Activated CD4-positive, CD25-positive, alpha-beta regulatory T cell treated with anti-CD3 and anti-CD28 coated beads, Interleukin-2, amount 50 U/mL, for 16 hours (primary cell): ENCODE data around the gene ISX.
"Not testable (repeated sequence)": the region's sequence is repeated elsewhere in the genome, so short reads cannot be mapped to it uniquely, and the experiment has no call there.

Experiments used
- DNase-seq: peaks from one replicate; pipeline ENCODE4 v3.0.0-alpha.2; 2020; ENCODE audit warnings: low read depth, low spot score

Gene ISX

DNA sequence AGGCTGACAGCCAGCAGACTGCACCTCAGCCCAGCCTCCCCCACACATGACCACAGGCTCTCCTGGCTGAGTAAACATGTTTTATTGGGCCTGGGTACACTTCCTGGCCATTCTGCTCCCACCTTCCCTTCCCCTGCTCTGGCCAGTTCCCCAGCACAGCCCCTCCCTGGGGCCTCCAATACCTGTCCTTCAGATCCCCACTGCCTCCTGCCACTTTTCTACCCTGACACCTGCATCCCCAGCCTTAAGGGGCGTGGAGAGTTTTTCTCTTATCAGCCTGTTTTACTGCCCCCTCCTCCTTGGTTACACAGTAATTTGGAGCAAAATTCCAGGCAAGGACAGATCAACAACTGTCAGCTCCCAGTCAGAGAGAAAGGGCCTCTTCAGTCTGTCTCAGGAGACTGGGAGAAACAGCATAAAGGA, at the start of gene ISX:
Gene ISX (plus strand): TSS at position 363 of the 423 bp plus-strand sequence. CDS start 930 bp downstream, outside the sequence.
- DNase-seq = no peak

DNA sequence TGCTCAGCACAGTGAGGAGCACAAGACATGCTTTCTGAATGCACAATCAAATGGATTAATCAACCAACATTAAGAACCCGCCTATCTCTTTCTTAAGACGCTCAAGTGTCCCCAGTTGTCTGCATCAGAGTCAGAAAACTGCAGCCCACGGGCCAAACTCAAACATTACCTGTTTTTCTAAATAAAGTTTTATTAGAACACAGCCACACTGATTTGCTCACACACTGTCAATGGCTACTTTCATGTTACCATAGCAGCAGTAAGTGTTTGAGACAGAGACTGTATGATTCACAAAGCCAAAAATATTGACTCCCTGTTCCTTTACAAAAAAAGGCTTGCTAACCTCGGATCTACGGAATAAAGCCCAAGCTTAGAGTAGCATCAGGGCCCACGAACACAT, 49.0 kb upstream of the ISX start:
- DNase-seq = no peak

DNA sequence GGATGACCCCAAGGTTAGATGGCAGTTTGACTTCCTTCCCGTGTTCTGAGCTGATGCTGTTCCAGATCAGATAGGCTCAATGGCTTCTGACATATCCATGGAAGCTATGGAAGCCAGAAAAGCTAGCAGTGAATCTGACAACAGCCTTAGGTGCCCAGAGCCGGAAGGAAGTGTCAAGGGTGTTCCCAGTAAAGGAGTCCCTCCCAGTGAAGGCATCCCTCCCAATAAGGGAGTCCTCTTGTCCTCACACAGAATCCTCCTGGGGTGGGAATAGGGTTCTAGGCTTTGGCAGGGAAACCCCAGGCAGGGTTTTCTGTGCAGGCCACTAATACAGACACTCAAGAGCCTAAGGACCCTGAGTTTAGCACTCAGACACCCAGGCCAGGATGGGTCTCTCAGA, 47.0 kb upstream of the ISX start:
- DNase-seq = no peak

DNA sequence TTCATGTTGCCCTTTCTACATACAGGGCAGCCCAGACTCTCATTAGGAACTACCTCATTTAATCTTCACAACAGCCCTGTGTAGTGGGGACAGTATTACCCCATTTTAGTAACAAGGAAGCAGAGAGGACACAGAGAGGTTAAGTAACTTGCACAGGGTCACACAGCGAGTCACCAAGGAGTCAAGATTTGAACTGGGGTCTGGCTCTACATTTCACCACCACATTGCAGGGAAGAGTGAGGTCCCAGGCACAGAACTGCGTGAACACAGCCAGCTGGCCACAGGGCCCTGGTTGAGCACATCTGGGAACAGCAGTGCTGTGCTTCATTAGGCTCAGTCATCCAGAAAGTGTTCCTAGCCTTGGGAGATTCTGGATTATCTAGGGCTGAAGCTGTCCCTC, 45.4 kb upstream of the ISX start:
- no peak for DNase-seq

DNA sequence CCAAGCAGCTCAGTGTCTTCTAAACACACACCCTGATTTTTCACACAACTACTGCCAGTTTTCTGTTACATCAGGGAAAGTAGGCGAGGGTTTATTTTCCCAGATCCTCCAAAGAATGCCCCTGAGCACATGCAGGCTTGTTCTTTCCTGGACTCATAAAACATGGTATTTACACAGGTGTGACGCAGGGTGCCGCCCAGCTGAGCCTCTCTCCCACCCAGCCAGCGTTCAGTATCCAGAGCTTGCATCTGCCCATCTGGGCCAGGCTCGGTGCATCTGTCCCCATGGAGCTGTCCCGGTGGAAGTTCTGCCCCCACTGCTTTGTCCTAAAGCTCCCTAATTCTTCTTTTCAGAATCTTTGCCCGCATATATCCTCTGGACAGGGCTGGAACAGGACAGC, 44.8 kb upstream of the ISX start:
- no peak for DNase-seq

DNA sequence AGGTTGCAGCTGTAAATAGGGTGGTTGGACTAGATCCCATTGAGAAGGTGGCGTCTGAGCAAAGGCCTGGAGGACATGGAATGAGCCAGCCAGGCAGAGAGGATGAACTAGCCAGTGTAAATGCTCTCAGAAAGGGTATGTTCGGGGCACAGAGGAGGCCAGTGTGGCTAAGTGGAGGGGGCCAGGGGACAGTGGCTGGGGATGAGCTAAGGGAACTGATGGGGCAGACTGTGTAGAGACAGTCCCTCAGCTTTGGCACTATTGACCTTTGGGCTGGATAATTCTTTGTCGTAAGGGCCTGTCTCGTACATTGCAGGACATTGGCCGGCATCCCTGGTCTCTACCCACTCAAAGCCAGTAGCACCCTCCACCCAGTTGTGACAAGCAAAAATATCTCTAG, 43.7 kb upstream of the ISX start:
- DNase-seq = no peak

DNA sequence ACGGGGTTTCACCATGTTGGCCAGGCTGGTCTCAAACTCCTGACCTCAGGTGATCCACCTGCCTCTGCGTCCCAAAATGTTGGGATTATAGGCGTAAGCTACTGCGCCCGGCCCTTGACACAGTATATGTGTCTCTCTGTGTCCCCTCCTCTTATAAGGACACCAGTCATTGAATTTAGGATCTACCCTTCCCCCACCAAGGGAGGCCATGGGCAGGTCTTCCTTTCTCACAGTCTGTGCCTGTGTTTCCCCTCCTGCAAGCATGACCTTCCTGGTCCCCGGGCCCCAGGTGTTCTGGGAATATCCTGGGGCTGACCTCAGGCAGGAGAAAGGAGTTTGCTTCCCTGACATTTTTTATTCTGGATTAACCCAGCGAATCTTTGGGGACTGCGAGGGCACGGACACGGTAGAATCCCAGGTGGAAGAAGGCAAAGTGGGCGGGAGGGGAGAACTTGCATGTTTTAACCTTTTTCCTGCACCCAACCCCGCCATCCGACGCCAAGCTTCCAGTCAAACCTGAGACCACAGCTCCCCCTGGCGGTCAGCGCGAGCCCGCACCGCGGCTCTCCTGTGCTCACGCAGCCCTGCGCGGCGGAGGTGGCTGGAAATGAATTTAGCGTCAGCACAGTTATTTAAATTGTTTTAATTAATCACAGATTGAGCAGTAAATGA, 42.1 kb upstream of the ISX start:
- DNase-seq = peak; percentile 11

DNA sequence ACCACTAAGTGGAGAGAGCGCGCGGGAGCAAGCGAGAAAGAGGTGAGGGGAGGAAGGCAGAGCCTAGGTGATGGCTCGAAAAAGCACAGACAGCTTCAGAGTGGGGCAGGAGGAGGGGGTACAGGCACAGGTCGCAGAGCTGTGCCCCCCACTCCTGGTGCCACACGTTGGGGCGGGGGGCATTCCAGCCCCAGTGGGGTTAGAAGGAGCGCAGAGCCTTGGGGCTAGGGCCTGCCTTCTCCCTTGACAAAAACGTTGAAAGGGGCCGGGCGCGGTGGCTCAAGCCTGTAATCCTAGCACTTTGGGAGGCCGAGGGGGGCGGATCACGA, 41.6 kb upstream of the ISX start:
- DNase-seq = no peak

DNA sequence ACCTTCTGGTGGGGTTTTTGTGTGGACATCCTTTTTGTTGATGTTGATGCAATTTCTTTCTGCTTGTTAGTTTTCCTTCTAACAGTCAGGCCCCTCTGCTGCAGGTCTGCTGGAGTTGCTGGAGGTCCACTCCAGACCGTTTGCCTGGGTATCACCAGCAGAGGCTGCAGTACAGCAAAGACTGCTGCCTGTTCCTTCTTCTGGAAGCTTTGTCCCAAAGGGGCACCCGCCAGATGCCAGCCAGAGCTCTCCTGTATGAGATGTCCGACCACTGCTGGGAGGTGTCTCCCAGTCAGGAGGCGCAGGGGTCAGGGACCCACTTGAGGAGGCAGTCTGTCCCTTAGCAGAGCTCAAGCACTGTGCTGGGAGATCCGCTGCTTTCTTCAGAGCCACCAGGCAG, 35.8 kb upstream of the ISX start:
- not testable (repeated sequence) for DNase-seq

DNA sequence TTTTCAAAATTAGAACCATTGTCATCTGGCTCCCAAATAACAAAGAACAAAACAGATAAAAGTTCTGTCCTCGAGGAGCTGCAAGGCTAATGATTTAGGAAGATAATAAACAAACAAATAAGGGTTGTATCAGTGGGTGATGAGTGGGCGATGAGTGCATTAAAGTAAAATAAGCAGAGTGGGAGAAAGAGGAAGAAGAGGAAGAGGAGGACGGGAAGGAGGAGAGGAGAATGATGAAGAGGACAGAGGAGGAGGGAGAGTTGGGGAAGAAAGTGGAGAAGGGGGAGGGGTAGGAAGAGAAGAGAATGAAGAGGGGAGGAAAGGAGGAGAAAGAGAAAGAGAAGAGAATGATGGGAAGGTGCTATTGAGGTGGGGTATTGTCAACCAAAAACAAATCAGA, 33.4 kb upstream of the ISX start:
- DNase-seq = no peak

DNA sequence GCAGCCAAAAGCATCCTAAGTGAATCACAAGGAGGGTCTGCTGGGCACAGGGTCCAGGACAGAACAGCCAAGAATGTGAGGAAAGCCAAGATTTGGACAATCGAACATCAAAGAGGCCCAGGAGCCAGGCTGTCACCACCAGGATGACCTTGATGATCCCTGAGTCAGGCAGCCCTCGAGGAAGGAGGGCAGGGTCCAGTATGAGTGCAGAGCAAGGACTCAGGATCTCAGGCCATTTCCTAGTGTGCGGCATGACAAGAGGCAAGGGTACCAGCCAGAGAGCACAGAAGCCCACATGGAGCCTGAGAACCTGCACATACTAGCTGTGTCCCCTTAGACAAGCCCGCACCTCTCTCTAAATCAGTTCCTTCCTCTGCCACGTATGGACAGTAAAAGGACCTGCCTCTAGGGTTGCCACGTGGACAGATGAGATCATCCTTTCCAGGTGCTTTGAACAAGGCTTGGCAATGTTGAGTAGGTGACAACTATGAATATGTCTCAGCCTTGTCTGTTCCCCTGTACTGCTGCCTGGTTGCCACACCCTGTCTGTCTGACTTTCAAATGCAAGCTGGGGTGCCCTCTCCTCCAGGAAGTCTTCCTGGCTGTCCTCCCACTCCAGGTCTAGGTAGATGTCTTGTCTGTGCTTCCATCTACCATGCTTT, 32.2 kb upstream of the ISX start:
- no peak for DNase-seq

DNA sequence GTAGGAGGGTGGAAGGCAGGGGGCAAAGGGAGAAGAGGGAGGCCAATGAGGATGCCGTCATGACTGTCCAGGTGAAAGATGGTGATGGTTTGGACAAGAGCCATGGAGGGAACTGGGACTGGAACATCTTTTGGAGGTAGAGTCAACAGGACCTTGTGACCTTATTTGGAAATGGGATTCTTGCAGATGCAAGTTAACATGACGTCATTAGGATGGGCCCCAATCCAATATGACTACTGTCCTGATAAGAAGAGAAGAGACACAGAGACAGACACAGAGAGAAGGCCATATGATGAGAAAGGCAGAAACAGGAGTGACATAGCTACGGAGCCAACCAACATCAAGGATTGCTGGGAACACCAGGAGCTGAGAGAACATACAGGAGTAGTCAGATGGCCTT, 31.0 kb upstream of the ISX start:
- no peak for DNase-seq

DNA sequence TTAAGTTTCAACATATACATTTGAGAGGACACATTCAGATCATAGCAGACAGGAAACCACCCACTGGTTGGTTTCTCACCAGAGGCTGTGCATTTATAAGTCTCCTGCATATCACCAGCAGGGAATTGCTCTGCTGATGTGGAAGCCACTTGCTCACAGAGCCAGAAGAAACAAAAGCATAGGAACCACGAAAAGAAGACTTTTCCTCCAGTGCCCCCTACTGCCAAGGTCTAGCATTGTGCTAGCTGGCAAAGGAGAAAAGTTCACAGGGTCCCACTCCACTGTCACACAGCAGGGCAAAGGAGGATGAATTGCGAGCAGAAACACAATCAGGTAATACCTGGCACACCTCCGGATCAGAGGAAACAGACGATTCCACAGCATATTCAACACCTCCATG, 28.9 kb upstream of the ISX start:
- no peak for DNase-seq

DNA sequence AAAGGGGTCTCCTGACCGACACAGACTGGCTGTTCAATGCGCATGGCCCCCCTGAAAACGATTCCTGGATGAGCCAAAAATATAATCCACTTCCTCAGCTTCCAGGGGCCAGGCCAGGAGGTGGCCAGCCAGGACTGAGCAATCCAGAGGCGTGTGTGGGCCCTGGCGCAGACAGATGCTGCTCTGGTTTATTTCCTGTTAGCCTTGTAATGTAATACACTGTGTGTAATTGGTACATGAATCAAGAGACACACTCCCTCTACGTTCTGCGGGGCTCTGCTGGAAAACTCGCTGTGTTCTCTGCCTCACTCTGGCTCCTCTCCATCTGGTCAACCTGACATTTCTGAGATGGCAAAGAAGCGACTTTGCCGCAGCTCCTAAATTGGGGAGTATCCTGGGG, 26.3 kb upstream of the ISX start:
- no peak for DNase-seq

DNA sequence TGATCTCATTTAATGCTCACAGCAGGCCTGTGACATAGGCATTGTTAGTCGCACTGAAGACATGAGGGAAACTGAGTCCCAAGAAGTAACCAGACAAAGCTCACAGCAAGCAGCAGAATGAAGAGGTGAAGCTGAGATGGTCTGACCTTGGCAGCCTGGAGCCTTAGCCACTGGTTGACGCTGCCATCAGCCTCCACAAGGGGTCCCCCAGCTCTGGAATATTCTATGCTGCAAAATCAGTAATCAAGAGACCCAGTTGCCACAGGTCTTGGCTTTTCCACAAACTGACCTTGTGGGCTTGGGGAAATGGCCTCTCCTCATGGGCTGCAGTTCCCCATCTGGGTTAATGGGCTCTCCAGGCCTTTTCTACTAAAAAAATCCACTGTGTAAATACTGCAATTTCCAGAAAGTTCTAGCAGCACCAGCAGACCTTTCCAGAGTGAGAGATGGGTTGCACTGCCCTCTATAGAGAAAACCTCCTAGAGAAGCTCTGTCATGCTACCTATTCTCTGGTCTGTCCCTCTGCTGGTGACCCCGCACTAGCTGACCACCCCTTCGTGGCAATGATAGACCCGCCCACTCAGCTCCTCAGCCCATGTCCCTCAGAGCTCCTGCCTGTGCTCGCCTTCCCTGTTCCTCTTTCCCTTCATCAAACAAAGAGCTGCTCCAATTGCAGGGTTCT, 22.6 kb upstream of the ISX start:
- no peak for DNase-seq

DNA sequence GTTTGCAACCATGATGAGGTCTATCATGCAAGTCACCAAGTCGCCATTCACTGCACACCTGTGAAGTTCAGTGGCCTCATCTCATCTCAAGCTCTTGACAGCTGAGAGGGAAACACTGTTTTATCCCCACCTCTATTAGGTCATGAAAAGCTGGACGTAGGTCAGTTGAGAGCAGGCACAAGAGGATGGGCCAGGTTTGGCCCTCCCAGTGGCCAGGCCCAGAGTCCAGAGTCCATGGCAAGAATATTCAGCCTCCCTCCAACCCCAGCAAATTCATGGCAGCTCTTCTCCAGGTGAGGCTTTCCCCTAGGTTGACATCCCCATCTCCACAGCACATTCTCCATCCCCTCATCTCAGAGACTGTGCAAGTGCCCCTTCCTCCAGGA, 22.0 kb upstream of the ISX start:
- no peak for DNase-seq

DNA sequence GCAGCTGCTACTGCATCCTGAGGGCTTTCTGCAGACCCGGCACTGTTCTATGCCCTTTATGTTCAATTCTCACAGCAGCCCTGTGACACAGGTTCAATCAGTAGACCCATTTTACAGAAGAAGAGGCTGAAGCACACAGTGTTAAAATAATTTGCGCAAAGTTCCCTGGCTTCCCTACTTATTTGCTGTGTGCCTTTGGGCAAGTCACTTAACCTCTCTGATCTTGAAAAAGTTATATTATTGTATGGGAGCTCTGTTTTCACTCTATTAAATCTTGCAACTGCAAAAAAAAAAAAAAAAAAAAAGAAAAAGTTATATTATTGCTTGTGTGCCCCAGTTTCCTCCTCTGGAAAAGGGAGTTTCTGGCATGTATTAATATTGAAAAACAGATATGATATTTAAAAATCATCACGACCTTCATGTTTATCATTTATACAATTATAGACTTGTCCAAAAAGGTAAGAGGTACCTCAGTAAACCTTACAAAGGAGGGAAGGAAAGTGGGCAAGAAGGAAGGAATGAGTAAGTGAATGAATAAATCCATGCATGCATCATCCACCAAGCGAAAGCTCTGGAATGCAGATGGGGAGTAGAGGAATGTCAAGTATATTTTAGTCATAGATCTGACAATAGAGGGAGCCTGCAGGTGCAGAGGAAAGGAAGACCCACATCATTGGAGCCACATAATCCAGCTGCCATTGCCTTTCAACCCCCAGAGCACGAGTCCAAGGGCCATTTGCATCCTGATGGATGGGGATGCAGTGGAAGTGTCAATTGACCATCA, 21.2 kb upstream of the ISX start:
- no peak for DNase-seq

DNA sequence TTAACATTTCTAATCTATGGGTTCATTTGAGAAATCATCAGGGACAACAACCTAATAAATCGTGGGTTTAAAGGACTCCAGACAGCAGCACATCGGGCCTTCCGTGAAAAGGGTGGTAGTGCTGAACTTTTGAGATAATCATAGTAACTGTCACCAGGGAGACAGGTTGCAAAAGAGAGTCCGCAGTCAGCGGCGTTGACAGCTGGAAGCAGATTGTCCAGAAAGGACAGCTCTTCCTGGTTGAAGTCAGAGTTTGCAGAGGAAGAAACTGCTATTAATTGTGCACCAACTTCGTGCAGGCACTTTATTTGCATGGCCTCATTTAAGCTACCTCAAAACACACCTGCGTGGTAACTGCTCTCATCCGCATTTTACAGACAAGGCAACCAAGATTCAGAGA, 20.5 kb upstream of the ISX start:
- DNase-seq = no peak

DNA sequence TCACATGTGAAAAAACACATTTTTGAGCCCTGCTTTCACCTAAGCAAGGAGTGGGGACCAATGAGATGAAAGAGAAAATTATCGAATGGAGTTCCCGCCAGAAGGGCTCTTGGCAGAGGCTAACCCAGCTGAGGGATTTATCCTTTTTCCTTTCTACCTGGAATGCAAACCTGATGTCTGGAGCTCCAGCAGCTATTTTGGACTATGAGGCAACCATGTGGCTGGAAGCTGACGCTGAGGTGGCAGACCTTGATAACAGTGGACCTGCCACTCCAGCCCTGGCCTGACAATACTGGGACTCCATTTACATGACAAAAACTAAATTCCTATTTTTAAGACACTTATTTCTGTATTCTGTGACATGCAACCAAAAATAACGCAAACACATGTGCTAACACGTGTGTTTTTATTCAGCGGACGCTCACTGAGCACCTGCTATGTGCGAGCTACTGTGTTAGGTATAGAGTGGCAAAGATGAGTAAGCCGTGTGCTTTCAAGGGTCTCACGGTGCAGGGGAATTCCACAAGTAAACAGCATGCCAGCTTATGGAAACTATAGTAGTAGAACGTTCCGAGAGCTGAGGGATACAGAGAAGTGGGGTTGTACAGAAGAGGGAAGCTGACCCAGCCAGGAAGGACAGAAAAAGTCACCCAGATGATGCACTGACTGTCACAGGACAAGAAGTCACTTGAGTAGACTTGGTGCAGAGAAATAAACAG, 19.1 kb upstream of the ISX start:
- no peak for DNase-seq

DNA sequence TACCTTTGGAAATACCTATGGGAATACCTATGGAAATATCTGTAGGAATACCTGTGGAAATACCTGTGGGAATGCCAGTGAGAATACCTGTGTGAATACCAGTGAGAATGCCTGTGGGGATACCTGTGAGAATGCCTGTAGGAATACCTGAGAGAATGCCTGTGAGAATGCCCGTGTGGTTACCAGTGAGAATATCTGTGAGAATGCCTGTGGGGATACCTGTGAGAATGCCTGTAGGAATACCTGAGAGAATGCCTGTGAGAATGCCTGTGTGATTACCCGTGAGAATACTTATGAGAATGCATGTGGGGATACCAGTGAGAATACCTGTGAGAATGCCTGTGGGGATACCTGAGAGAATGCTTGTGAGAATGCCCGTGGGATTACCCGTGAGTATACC, 15.9 kb upstream of the ISX start:
- DNase-seq = not testable (repeated sequence)

DNA sequence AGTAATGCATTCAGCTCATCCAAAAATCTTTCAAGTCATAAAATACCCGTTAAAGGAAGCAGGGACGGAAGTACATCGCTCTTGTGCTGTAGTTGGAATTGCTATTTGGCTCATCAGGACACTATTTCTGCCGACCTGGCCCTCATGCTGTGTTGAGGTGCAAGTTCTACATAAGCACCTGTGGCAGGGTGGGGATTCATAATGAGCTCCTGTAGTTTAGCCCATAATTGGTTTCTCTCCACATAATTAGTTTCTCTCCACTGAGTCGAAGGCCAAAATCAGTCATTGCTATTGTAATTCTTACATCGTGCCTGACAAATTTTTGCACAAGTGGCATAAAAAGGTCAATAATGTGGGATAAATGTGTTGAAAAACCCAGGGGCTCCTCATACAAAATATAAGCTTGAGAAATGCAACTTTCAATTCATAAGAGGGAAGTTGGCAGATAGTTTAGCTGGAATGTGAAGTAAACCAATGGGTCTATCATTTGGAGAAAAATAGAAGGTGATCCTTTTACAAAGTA, 14.9 kb upstream of the ISX start:
- no peak for DNase-seq

DNA sequence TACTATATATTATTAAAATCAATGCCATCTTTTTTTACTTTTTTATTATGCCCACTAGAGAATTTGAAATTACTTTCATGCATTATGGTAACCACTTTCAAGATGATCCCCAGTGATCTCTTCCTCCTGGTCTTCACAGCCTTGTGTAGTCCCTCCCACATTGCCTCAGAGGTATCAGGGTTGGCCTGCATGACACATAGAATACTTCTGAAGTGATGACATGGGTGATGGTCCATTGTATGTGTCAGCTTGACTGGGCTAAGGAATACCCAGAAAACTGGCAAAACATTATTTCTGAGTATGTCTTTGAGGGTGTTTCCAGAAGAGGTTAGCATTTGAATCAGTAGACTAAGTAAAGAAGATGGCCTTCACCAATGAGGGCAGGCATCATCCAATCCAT, 14.2 kb upstream of the ISX start:
- DNase-seq = no peak
